Stimulated activated CD4-positive, alpha-beta T cell treated with anti-CD3 and anti-CD28 coated beads, TNF-alpha, amount 100 ng/mL, for 1 hour (primary cell): ENCODE results near the gene GZMH.
"Not testable (repeated sequence)": the region's sequence is repeated elsewhere in the genome, so short reads cannot be mapped to it uniquely, and the experiment has no call there.

Source experiments
- DNase-seq, 3 donors: peaks; one replicate each; pipeline ENCODE4 v3.0.0-alpha.2; 2020; ENCODE audit warnings: low read depth in 3 of 3, low spot score in 1 of 3

Gene GZMH

GRCh38 chr14:24595073-24595808, 14.2 kb downstream of the GZMH start:
- DNase-seq: no peak

GRCh38 chr14:24591004-24591403, 18.5 kb downstream of the GZMH start:
- not testable (repeated sequence) for DNase-seq

GRCh38 chr14:24584402-24584801, 25.1 kb downstream of the GZMH start:
- DNase-seq: not testable (repeated sequence)

DNA sequence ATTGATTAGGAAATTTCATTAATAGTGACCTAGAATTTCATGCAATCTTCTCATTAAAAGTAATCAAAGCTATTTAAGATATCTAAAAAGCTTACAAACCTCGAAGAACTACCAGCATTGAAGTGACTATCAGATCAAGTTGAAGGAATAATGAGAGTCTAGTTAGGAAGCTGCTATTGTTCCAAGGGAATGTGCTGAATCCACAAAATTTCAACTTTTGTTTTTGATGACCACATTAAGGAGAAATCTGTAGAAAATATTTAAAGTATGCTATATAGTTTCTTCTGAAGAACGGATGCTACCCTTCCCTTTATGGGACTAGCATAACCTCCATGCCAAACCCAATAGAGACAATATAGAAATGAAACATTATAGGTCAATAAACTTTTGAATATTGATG, 30.9 kb downstream of the GZMH start:
- DNase-seq: no peak

DNA sequence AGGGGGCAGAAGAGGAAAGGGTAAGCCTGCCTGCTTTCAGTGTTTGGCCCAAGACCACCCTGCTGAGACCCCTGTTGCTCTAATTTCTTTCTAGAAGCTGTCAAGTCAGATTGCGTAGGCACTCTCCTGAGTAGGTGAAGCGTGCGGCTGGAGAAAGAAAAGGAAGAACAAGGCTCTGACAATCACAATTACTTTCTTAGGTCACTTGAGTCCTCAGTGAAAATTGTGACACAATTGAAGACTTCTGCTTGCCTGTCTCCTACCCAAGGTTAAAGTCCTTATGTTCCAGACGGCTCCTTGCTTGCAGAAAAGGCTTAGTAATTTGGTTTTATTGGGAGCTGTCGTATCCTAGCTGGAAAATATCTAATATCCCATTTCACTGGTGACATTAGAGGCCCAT, 32.7 kb downstream of the GZMH start:
- no peak for DNase-seq

- DNase-seq: no peak
These were observed 33.3 kb downstream of the GZMH start, which contains the start of gene CTSG for GRCh38 chr14:24576182-24576581. TSS of gene CTSG (minus strand) at chr14:24576250. CDS start at chr14:24576223, 27 bp downstream.

DNA sequence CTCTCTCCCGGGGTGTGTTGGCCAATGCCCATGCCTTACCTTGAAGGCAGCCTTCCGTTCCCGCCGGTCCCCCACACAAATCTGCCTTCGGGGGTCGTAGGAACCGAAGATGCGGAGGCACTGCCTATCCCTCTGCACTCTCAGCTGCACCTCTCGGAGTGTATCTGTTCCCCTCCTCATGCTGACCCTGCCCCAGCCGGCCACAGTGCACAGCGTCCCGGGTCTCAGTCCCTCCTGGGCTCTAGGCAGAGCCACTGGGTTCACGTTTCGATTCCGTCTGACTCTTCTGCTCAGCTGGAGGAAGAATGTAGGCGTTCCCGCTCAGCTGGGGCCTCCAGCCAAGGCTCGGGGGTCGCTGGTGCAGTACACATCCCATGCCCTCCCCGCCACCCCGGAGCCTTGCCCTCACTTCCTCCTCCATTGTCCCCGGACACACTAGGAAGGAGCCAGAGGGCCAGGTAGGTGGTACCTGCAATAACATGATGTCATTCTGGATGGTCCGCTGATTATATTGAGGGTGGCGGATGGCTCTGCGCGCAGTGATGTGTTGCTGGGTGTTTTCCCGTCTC, 35.2 kb downstream of the GZMH start:
- no peak for DNase-seq

DNA sequence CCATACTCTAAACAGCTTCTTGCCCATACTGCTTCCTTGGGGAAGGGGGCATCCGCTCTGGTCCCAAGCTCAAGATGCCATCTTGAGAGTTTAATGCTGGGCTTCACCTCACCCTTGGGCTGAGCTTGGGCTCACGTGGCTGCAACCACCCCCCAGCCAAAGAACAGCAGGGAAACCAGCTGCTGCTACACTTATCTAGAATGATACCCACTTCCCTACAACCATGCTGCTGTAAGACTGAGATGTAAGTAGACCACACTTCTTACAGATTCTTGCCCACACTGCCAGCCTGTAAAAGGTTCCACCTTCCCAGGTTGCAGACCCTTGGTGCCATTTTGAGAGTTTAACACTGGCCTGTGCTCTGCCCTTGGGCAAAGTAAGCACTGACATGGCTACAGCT, 43.2 kb downstream of the GZMH start:
- no peak for DNase-seq

- no peak for DNase-seq
These were observed 43.7 kb downstream of the GZMH start for GRCh38 chr14:24565766-24566165.

- no peak for DNase-seq
These were observed 46.0 kb downstream of the GZMH start for GRCh38 chr14:24563505-24563904.

DNA sequence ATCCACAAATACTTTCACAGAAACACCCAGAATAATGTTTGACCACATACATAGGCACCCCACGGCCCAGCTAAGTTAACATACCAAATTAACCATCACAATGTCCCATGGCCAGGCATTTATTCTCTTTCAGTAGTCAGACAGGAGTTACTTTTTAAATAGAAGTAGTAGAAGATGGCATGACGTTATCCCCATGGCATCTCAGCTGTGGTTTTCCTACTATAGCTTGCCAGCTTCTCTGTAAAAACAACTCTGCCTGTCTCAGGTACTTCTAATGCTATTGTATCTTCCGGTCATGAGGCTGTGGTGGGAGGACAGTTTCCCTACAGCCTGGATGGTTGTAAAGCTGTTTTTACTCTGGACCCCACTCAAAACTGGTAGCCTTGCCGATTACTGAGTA, 52.7 kb downstream of the GZMH start:
- no peak for DNase-seq
